NB4 (cell line): ENCODE measurements around the gene TMEM121.

ENCODE experiments used
- DNase-seq: peaks from one replicate; pipeline ENCODE4 v3.0.0; 2010; ENCODE audit warnings: low read depth
- H3K4me3 ChIP-seq: one replicate; pipeline ENCODE4 v1.5.1; 2011; ENCODE audit warnings: mild to moderate bottlenecking, low read depth, low read length, moderate library complexity
- MYC ChIP-seq: IDR thresholded peaks from 2 replicates; pipeline ENCODE4 v1.6.1; 2011; ENCODE audit warnings: low read depth, low read length
- POLR2A ChIP-seq: IDR thresholded peaks from 2 replicates; pipeline ENCODE4 v1.6.1; 2011; ENCODE audit warnings: mild to moderate bottlenecking; ENCODE audit not compliant: insufficient read length; ENCODE audit errors: extremely low read depth
- TF ChIP-seq, protein P1 (sequence below): IDR thresholded peaks from one replicate; pipeline ENCODE4 v1.5.1; 2012; ENCODE audit warnings: low read depth, low read length
- TF ChIP-seq, protein P2 (sequence below): IDR thresholded peaks from 2 replicates; pipeline ENCODE4 v1.6.1; 2011; ENCODE audit warnings: low read depth, low read length

The TMEM121 gene

DNA sequence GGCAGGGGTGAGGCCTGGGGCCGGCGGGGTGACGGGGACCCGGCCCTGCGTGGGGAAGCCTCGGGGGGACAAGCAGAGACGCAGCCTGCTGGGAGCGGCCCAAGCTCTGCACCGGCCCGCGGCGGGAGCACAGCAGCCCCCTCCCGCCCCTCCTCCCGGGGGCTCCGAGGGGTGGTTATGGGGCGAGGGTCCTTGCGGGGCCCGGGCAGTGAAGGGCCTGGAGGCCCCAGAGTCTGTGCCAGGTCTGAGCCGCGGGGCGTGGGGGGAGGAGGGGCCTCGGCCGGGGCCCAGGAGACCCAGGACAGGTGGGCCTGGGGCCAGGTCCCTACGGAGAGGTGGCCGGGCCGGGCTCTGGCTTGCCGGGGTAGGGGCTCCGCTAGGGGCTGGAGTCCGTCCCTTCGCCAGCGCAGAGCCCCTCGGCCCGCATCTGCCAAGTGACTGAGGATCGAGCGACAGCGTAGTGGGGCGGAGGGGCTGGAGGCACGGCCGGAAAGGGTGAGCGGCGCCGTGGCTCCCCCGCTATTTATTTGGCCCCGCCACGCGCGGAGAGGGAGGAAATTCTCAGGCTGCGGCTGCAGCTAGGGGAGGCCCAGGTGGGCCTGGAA is 495 bp downstream of the TMEM121 start:
- TF ChIP-seq, protein P1, sequence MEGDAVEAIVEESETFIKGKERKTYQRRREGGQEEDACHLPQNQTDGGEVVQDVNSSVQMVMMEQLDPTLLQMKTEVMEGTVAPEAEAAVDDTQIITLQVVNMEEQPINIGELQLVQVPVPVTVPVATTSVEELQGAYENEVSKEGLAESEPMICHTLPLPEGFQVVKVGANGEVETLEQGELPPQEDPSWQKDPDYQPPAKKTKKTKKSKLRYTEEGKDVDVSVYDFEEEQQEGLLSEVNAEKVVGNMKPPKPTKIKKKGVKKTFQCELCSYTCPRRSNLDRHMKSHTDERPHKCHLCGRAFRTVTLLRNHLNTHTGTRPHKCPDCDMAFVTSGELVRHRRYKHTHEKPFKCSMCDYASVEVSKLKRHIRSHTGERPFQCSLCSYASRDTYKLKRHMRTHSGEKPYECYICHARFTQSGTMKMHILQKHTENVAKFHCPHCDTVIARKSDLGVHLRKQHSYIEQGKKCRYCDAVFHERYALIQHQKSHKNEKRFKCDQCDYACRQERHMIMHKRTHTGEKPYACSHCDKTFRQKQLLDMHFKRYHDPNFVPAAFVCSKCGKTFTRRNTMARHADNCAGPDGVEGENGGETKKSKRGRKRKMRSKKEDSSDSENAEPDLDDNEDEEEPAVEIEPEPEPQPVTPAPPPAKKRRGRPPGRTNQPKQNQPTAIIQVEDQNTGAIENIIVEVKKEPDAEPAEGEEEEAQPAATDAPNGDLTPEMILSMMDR = no peak
- TF ChIP-seq, protein P2, sequence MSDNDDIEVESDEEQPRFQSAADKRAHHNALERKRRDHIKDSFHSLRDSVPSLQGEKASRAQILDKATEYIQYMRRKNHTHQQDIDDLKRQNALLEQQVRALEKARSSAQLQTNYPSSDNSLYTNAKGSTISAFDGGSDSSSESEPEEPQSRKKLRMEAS = no peak
- TF ChIP-seq POLR2A (no peak), MYC (no peak)

GRCh38 chr14:105527381-105527825 is 1.0 kb downstream of the TMEM121 start:
- H3K4me3 ChIP-seq = no peak overlapping the region
- DNase-seq = no peak
- TF ChIP-seq MYC (no peak), POLR2A (no peak)
- TF ChIP-seq, protein P2 = no peak
- TF ChIP-seq, protein P1 = no peak

More for the DNA sequence above, 495 bp downstream of the TMEM121 start:
- no peak overlapping the region for H3K4me3 ChIP-seq
- no peak for DNase-seq

GRCh38 chr14:105527826-105528585 is 1.6 kb downstream of the TMEM121 start:
- peak; percentile 73 for DNase-seq
- TF ChIP-seq, protein P1 = peak; percentile 57
- TF ChIP-seq POLR2A = peak; percentile 22
- peak; percentile 76 for TF ChIP-seq MYC
- TF ChIP-seq, protein P2 = no peak; the same call in 1 of the 2 replicates
- no peak overlapping the region for H3K4me3 ChIP-seq

DNA sequence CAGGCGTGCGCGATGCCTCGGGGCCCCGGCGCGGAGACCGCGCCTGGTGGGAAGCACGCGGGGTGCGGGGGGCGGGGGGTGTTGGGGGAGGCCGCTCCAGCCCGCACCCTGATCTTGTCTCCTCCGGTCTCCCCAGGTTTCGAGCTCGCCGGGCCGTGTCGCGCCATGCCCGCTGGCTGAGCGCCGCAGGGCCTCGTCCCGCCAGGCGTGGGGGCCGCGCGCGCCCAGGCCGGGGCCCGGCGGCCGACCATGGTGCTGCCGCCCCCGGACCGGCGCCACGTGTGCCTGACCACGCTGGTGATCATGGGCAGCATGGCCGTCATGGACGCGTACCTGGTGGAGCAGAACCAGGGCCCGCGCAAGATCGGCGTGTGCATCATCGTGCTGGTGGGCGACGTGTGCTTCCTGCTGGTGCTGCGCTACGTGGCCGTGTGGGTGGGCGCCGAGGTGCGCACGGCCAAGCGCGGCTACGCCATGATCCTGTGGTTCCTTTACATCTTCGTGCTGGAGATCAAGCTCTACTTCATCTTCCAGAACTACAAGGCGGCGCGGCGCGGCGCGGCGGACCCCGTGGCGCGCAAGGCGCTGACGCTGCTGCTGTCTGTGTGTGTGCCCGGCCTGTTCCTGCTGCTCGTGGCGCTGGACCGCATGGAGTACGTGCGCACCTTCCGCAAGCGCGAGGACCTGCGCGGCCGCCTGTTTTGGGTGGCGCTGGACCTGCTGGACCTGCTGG is 2.4 kb downstream of the TMEM121 start:
- H3K4me3 ChIP-seq = no peak overlapping the region
- TF ChIP-seq, protein P1 = no peak
- TF ChIP-seq, protein P2 = peak; percentile 40; the same call in 1 of the 2 replicates
- TF ChIP-seq POLR2A = no peak
- no peak for TF ChIP-seq MYC
- no peak for DNase-seq

DNA sequence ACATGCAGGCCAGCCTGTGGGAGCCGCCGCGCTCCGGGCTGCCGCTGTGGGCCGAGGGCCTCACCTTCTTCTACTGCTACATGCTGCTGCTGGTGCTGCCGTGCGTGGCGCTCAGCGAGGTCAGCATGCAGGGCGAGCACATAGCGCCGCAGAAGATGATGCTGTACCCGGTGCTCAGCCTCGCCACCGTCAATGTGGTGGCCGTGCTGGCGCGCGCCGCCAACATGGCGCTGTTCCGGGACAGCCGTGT is 2.9 kb downstream of the TMEM121 start:
- no peak overlapping the region for H3K4me3 ChIP-seq
- TF ChIP-seq, protein P1 = no peak
- no peak for TF ChIP-seq POLR2A
- TF ChIP-seq, protein P2 = no peak
- no peak for TF ChIP-seq MYC
- no peak for DNase-seq
